T47D (cell line): ENCODE results near the gene MBD2.
A peak's percentile ranks its signal among the peaks of the same experiment; 100 is the strongest.
"Not testable (repeated sequence)": the region's sequence is repeated elsewhere in the genome, so short reads cannot be mapped to it uniquely, and the experiment has no call there.

Source experiments
- DNase-seq, 2 experiments: peaks; one replicate each; pipeline versions ENCODE4 v3.0.0 to v3.0.0-alpha.2; 2011 to 2012; ENCODE audit warnings: low read depth in 1 of 2, low spot score in 1 of 2
- JUND ChIP-seq: IDR thresholded peaks from 2 replicates; pipeline ENCODE4 v1.6.1; 2012; ENCODE audit warnings: low read depth
- in situ Hi-C: cut with HindIII; loops from 2 replicates; pipeline ENCODE4 v1.10.0; 2016; ENCODE audit warnings: low sequenced_read_pairs, low pct_unique_long_range_greater_than_20kb

Gene MBD2

GRCh38 chr18:54149078-54149697, 75.3 kb downstream of the MBD2 start:
- in situ Hi-C loops = no loop called here
- DNase-seq = no peak
- TF ChIP-seq JUND = no peak

DNA sequence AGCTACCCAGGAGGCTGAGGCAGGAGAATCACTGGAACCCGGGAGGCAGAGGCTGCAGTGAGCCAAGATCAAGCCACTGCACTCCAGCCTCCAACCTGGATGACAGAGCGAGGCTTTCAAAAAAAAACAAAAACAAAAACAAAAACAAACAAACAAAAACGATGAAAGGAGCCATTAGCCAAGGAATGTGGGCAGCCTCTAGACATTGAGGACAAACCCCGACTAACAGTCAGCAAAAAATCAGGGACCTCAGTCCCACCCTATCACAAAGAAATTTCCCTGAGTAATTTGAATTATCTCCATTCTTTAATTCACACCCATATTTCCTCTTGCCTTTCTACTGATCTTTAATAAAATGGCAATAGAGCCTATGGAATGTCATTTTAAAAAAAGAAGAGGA, 75.8 kb downstream of the MBD2 start:
- TF ChIP-seq JUND = no peak
- no peak for DNase-seq
- in situ Hi-C loops = no loop called here

- in situ Hi-C loops = no loop called here
- TF ChIP-seq JUND = no peak
- no peak for DNase-seq
Observed at GRCh38 chr18:54148151-54148550, 76.3 kb downstream of the MBD2 start.

- no peak for TF ChIP-seq JUND
- no peak for DNase-seq
- in situ Hi-C loops = no loop called here
Observed at GRCh38 chr18:54147439-54147838, 77.0 kb downstream of the MBD2 start.

- in situ Hi-C loops = no loop called here
- TF ChIP-seq JUND = no peak
- DNase-seq = no peak
Observed at GRCh38 chr18:54141041-54141608, 83.3 kb downstream of the MBD2 start.

DNA sequence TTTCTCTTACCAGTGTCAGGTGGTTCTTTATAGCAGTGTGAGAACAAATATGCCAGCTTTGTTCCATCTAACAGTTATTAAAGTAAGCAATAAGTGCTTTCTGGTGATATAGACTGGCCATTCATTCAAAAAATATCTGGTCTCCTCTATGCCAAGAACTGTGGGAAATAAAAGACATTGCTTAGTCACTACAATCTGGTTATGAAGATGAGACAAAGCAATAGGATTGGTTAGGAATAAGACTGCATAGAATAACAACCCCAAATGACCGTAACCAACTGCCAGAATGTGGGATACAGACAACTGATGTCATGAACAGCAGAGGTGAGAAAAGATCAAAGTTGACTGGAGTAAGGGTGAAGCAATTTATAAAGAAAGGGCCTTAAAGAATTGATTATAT, 83.8 kb downstream of the MBD2 start:
- DNase-seq = no peak
- in situ Hi-C loops = no loop called here
- TF ChIP-seq JUND = no peak

DNA sequence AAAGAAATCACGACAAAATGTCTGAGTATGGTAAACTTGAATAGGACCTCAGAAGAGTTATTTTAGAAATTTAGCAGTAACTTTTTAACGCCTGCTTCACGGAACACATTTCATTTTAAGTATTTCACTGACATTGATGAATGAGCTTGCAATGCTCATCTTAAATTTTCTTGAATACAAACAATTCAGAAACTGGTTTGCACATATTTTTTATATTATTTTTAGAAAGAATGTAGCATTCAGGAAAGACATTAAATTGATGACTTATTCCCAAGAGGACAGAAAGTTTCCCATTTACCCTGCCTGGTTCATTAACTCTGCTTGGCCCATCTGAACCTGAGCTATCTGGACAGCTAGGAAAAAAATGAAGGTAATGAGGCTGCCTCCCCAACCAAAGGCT, 89.3 kb downstream of the MBD2 start:
- in situ Hi-C loops = no loop called here
- DNase-seq = no peak
- no peak for TF ChIP-seq JUND

DNA sequence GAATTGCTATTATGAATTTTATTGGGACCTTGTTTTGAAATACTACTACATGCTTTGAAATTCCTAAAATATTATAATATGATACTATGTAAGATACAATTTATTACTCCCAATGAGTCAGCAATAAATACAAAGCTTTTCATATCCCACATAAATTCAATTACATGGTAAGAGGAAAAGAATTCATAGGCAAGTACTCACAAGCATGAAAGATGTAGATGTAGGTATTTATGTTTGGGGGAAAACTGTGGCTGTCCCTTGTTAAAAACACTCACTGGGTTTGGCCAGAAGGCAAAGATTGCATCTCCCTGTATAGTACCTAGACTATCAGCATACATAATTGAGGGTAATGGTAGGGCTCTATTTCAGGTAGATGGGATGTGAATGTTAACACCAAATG, 90.4 kb downstream of the MBD2 start:
- no peak for TF ChIP-seq JUND
- no peak for DNase-seq
- in situ Hi-C loops = no loop called here

GRCh38 chr18:54130631-54131030, 93.8 kb downstream of the MBD2 start:
- in situ Hi-C loops = no loop called here
- no peak for DNase-seq
- TF ChIP-seq JUND = no peak

DNA sequence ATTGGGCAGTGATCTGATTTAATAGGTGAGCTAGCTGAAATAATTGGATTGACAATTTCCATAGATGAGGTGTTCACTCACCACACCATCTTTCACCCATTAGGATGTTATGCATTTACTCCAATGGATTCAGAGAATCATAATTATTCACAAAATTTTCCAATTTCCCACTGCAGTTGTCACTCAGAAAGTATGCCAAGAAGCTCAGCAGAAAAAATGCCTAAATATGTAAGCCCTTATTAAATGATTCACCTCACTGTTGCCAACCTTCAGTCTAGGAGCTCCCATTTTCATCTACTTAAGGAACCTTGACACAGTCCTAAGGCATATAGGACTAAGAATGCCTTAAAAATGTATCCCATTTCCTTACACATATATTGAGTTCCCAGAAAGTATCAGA, 94.3 kb downstream of the MBD2 start:
- in situ Hi-C loops = no loop called here
- no peak for TF ChIP-seq JUND
- DNase-seq = no peak

DNA sequence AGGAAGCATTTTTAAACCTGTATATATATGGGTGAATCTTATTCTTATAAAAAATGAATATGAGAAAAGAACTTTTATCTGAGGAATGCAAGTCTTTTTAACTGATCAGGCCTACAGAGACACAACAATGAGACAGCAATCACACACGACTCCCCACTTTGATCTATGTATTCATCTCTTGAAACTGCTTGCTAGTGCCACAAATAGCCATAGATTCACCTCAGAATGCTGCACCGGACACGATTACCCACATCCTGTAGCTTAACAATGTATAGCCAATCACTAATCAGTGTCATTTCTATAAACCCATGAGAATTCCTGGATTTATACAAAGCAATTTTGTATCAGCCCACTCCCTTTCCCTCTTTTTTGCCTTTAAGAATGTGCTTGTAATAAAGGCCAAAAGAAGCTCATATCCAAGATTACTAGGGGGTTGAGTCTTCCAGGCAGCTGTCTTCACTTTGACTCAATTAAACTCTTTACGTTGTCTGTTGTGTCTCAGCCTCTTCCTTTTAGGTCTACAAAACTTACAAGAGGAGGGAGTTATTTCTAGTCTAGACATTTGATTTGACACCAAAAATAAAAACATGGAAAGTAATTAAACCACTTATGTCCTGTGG, 94.9 kb downstream of the MBD2 start:
- no peak for TF ChIP-seq JUND
- DNase-seq = no peak
- in situ Hi-C loops = no loop called here

- TF ChIP-seq JUND = no peak
- in situ Hi-C loops = no loop called here
- peak in 1 of 2 experiments; percentile 54 for DNase-seq
Observed at GRCh38 chr18:54127759-54128378, 96.6 kb downstream of the MBD2 start.

- TF ChIP-seq JUND = no peak
- in situ Hi-C loops = no loop called here
- no peak for DNase-seq
Observed at GRCh38 chr18:54125429-54125828, 99.0 kb downstream of the MBD2 start.

DNA sequence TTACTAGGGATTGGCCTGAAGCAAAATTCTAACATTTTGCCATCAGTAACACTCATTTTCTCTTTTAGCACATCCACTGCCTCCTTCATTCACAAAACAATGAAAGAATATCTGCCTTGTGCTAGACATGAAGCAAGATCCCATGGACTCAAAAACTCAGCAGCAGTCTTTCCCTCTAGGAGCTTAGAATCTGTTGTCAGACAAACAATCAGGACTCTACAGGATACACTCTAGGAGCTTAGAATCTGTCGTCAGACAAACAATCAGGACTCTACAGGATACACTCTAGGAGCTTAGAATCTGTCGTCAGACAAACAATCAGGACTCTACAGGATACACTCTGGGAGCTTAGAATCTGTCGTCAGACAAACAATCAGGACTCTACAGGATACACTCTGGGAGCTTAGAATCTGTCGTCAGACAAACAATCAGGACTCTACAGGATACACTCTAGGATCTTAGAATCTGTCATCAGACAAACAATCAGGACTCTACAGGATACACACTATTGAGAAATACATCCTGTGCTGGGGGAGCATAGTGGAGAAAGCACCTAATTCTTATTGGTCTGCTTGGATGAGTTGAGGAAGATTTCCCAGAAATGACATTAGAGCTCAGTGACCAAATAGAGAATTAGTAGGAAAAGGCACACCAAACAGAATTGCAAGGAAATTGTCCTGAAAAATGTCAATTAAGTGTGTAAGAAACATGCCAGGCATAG, 100.6 kb downstream of the MBD2 start:
- in situ Hi-C loops = not testable (repeated sequence)

More for the DNA sequence above, 100.6 kb downstream of the MBD2 start:
- not testable (repeated sequence) for DNase-seq
